HG03135 (cell line): ENCODE results near the gene ZNF778.
"Not testable (repeated sequence)": the region's sequence is repeated elsewhere in the genome, so short reads cannot be mapped to it uniquely, and the experiment has no call there.

ENCODE experiments used
- ATAC-seq: cut with Tn5 transposase; IDR thresholded peaks from one replicate; pipeline ENCODE4 v1.9.1; 2021; ENCODE audit warnings: mild to moderate bottlenecking, moderate library complexity; ENCODE audit not compliant: unreplicated experiment

ZNF778 gene

DNA sequence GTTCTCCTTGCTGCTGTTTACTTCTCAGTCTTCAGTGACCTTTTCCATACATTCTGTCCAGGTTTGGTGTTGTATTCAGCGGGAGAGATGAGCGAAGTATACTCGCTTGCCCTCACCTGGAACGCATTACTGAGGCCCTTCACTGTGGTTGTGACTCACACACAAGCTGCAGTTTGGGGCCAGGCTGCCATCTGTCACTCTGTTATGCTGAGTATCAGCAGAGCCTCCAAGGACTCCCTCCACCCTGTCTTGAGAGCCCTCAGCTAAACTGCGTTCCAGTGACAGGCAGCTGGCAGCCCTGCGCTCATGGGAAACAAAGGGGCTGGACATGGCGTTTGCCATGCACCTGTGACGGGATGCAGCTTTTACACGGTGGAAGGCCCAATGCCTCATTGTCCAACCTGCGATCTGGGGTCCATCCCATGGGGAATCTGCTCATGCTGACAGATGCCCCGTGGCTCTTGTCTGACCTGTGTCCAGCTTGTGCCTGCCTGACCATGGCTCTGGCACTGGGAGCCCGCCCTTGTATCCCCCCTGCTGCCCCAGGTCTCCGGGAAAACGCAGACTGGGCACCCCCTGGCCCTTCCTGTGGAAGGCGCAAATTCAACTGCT lies 6.5 kb upstream of the ZNF778 start:
- no peak for ATAC-seq

DNA sequence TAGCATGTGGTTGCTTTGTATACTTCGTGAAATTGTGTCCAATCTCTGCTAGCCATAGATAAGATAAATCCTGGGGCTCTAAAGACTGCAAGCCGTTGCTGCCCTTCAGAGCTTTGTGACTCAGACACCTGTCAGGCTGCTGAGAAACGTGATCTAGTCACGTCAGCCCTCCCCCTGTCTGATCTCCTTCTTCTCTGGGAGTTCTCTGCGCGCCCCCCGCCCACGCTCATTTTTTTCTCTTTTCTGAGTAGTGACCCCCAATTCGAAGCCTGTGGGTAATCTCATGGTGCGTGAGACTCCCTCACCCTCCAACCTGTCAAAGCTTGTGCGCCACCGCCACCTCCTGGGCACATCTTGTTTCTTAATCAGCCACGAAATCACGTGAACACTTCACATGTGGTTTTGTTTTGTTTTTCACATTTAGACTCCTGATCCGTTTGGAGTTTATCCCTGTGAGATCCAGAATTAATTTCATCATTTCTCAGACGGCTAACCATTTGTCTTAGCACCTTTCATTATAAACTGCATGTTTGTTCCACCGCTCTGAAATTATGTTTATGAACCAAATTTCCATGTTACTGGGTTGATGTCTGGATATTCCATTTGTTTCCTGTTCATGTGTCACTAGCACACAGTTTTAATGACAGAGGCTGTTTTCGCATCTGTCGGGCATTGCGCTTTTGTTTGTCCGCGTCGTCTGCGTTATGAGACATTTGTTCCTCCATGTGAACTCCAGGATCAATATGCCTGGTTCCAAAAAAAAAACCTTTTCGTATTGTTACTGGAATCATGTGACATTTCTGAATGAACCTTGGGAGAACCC lies 977 bp upstream of the ZNF778 start:
- ATAC-seq = no peak

DNA sequence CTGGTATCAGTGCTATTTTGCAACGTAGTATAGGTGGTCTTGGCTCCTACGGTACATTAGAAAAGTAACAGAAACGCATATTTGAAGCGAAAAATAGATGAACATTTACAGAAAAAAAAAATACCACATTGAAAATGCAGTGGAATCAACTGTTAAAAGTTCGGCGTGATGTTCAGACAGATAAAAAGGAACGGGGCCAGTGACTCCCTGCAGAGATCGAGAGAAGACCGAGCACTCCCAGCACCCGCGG lies 440 bp upstream of the ZNF778 start:
- no peak for ATAC-seq

DNA sequence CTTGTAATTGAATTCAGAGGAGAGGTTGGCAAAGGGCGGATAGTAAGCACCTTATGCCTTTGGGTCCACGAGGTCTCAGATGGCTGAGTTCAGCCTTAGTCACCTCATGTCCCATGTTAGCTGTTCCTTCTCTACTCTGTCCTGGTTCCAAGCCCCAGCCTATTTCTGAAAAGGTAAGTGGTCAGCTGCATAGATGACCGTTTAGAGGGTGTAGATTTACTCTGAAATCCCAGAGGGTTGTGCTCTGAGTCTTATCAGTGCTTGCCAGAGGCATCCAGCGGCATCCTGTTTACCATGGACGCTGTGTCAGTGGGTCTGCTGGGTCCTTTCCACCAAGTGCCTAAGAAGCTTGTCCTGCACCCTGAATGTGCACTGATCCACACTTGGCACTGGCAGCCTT lies 1.9 kb downstream of the ZNF778 start:
- no peak for ATAC-seq

DNA sequence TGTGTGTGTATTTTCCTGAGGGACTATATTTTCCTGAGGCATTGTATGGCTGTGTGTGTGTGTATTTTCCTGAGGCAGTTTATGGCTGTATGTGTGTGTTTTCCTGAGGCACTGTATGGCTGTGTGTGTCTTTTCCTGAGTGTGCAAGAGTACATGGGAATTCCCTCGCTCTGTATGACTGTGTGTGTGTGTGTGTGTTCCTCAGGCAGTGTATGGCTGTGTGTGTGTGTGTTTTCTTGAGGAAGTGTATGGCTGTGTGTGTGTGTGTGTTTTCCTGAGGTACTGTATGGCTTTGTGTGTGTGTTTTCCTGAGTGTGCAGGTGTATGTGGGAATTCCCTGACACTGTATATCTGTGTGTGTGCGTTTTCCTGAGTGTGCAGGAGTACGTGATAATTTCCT lies 4.1 kb downstream of the ZNF778 start:
- ATAC-seq = no peak

DNA sequence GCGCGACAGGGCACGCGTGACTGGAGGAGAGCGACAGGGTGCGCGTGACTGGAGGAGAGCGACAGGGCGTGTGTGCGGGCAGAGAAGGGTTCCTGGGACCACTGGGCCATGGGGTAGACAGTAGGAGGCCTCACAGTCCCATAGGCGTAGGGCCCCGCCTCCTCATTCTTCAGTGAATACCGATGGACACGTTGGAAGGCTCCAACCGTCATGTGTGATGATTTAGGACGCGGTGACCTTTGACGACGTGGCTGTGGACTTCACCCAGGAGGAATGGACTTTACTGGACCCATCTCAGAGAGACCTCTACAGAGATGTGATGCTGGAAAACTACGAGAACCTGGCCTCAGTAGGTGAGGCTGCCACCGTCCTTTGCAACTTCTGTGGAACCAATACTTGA lies 5.4 kb downstream of the ZNF778 start:
- ATAC-seq = no peak

DNA sequence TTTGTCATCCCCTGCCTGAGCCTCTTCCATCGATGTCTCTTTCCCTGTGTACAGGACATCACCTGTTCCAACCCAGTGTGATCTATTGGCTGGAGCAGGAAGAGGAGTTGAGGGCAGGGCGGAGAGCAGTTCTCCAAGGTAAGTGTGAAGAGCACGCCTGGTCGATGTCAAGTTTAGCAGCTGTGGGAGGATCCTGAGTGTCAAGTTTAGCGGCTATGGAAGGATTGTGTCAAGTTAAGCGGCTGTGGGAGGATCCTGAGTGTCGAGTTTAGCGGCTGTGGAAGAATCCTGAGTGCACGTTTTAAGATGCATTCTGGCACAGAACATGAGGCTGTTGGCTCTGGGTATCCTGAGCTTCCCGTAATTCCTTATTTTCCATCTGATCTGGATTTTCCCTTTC lies 7.2 kb downstream of the ZNF778 start:
- ATAC-seq = no peak

DNA sequence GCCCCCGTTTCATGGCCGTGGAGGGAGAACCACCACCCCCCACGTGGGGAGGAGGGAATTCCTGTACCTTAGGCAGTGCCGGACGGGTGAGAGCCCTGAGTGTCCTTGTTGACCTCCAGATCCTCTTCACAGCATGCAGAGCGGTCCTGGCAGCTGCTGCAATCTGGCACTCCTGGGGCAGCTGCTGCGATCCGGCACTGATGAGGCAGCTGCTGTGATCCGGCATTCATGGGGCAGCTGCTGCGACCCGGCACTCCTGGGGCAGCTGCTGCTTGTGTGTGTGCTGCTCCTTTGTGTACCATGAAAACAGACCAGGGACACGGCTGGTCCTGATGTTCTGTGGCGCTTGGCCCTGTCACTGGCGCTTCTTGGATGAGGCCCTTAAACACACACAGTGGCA lies 12.8 kb downstream of the ZNF778 start:
- no peak for ATAC-seq

DNA sequence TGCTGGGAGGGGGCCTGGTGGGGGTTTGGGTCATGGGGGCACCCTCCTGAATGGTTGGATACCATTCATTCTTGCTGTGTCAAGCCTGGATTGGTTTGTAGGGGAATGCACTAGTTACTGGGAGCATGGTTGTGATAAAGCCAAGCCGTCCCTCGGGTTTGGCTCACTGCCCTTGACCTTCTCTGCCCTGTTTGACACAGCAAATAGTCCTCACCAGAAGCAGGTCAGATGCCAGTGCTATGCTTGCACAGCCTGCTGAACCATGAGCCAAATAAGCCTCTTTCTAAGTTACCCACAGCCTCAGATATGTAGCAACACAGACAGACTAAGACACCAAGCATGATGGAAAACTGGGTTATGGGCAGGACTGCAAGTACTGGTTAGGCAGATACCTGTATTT lies 14.6 kb downstream of the ZNF778 start:
- no peak for ATAC-seq

DNA sequence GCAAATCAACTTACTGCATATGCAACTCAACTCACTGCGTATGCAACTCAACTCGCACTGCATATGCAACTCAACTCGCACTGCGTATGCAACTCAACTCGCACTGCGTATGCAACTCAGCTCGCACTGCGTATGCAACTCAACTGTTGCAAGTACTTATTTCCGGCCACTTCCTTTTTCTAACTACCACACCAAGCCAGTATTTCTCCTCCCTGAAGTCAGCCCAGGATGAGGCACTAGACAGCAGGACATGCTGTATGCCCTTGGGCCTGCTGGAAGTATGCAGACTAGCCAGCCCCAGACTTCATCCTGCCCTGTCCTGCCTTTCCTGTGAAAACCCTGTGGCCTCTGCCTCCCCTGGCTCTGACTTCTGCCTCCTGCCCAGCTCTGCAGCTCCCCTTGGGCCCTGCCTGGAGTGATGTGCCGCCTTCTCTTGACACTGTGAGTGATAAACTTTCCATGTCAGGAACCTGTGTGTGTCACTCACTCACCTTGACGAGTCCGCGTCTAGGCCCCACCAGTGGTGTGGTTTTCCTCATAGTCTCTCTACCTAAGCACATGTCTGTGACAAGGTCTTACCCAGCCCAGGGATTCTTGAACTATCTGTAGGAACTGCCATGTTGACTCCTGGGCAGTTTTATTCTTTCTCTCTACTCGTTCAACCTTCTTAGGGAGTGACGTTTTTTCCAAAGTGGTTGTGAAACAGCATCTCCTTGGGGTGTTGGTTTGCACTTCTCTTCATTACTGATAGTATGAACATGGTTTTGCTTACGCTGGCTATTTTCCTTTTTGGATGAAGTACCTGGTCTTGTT lies 16.4 kb downstream of the ZNF778 start:
- ATAC-seq = no peak

DNA sequence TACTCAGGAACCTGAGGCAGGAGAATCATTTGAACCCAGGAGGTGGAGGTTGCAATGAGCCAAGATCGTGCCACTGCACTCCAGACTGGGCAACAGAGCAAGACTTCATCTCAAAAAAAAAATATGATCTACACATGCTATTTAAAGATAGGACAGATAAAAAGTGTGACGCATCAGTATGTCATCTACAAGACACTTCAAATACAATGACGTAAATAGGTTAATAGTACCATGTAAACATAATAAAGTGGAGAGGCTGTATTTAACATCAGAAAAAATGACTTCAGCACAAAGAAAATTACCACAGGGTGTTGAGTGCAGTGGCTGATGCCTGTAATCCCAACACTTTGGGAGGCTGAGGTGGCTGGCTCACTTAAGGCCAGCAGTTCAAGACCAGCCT lies 20.2 kb downstream of the ZNF778 start:
- ATAC-seq = no peak

DNA sequence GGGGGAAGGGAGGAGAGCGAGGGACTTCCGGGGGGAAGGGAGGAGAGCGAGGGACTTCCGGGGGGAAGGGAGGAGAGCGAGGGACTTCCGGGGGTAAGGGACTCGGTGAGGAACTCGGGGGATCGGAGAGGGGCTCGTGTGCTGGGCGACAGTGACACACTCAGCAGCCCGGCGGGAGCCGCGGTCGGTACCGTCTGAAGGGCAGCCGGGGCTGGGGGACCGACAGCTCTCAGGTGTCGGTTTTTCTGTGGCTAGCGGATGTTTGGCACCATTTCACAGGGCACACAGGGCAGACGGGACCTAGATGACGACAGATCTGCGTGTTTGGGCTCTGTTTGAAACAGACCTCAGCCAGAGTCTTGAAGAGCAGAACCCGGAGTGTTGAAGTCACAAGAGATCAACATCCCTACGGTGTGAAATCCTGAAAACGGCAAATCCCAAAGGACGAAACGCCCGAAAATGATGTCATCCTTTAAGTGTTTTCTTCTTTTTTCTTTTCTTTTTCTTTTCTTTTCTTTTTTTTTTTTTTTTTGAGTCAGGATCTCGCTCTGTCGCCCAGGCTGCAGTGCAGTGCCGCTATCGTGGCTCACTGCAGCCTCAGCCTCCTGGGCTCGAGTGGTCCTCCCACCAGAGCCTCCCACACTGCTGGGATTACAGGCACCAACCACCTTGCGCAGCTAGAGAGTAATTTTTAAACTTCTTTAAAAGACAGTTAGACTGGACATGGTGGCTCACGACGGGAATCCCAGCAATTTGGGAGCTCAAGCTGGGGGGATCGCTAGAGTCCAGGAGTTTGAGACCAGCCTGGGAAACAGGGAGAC lies 23.9 kb downstream of the ZNF778 start:
- ATAC-seq = peak; percentile 60

DNA sequence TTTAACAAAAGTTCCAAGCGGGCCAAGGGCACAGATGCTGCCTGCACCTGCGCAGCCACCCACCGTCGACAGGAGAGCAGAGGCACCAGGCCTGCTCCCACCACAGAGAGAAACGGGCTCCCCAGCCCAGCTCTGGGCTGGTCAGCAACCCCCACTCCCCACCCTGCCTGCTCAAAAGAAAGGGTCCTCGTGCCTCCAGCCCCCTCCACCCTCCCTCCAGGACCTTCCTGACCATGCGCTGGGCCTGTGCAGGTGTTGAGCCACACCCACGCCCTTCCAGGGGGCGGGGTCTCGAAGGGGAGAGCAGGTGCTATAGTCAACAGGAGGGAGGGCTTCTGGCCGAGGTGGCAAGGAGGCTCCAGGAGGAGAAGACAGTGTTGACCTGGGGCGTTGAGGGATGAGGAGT lies 25.3 kb downstream of the ZNF778 start:
- ATAC-seq = no peak

DNA sequence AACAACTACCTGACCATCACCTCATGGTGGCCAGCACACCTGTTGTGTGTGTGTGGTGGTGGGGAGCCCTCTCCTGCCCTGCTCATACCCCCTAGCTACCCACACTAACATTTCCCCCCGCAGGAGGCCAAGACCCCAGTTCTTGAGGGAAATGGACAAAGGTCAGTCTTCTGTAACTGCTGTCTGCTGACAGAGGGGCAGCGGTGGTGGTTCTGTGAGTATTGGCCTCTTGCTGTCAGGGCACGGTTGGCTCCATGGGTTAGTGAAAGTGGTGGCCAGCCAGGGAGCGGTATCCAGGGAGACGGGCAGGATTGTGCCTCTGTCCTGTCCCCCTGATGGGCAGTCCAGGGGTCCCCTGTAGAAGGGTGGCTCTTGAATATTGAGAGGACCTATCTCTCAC lies 26.2 kb downstream of the ZNF778 start:
- ATAC-seq = no peak

DNA sequence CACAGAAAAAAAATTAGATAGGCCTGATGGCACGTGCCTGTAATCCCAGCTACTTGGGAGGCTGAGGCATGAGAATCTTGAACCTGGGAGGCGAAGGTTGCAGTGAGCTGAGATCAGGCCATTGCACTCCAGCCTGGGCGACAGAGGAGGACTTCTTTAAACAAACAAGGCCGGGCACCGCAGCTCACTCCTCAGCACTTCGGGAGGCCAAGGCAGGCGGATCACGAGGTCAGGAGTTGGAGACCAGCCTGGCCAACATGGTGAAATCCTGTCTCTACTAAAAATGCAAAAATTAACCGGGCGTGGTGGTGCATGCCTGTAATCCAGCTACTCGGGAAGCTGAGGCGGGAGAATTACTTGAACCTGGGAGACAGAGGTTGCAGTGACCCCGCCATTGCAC lies 26.8 kb downstream of the ZNF778 start:
- ATAC-seq = not testable (repeated sequence)

DNA sequence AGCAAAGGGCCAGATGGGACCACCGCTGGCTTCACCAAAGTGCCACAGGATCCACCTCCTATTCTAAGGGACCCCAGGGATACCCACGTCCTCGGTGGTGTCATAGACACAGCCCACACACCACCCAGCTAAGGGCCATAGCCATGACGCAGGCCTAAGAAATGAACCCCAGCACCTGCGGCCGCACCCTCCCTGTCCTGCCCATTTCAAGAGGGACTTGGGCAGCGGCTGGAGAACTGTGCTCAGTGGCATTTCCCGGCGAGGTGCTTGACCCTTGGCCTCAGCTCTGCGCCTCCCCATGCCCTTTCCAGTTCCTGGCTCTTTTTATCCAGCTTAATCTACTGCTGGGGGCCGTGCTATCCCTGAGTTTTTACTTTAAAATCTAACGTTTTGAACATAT lies 27.3 kb downstream of the ZNF778 start:
- no peak for ATAC-seq

DNA sequence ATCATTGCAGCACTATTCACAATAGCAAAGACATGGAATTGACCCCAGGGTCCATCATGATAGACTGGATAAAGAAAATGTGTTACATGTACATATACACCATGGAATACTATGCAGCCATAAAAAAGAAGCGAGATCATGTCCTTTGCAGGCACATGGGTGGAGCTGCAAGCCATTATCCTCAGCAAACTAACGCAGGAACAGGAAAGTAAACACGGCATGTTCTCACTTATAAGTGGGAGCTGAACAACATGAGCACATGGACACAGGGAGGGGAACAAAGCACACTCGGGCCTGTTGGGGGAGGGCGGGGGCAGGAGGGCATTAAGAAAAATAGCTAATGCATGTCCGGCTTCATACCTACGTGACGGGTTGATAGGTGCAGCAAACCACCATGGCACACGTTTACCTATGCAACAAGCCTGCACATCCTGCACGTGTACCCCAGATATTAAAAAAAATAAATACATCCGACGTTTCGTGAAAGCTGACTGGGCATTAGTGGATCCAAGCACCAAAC lies 28.9 kb downstream of the ZNF778 start:
- ATAC-seq = no peak

DNA sequence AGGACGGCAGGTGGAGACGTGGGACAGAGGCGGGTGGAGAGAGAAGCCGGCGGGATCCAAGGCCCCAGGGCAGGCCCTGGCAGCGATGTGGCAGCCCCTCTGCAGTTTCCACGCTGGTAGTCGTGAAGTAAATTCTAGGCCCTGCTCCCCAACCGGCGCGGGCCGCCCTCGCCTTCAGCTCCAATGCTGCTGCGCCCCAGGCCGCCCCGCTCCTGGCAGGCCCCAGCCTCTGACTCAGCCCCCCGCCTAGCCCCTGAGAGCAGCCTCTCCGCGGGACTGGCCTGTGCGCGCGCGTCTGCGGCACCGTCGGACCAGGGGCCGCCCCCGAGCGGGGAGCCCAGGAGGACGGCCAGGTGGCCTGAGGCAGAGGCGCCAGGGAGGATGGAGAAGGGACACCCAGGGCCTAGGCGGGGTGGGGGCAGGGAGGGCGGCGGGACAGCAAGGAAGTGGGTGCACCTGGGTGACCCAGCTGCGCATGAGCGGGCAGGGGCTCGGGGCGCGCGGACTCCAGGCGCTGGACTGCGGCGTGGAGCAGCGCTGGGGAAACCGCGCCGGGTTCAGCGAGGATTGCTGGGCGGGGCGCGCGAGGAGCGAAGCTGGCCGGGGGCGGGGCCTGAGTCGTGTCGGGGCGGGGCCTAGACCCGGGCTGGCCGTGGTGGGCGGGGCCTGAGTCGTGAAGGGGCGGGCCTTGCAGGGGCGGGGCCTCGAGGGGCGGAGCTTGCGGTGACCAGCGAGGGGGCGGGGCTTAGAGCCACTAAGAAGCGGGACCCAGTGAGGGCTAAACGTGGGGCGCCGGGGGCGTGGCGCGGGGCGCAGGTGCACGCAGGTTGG lies 29.6 kb downstream of the ZNF778 start:
- ATAC-seq = peak; percentile 65

DNA sequence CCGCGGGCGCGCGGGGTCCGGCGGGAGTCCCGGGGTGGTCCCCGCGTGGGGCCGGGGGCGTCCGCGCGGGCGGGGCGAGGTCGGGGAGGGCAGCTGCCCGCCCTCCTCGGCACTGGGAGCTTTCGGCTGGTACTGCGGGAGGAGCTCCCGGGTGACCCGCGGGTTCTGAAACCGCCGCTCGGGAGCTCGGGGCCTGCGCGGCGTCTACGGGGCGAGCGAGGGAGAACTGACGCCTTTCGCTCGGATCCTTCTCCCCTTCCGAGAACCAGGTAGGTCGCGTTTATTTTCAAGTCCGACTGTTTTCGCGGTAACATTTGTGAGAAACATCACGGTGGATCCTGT lies 30.2 kb downstream of the ZNF778 start:
- not testable (repeated sequence) for ATAC-seq
